Testis (tissue), 3 donors: Measurements from ENCODE around the gene PPP1R15A. TPM values are rescaled to one million over a fixed set of nuclear protein-coding genes. Genes with fewer than 3 reads are reported as not detected.
"Not testable (repeated sequence)": the region's sequence is repeated elsewhere in the genome, so short reads cannot be mapped to it uniquely, and the experiment has no call there.

Source experiments
- DNase-seq: peaks from one replicate; pipeline ENCODE4 v3.0.0-alpha.2; 2019
- H3K27ac ChIP-seq, 2 donors: fragments of 200-600 bp; sonication (generic); one replicate each; pipeline ENCODE4 v1.5.1; 2019
- H3K27me3 ChIP-seq: fragments of 200-600 bp; sonication (generic); one replicate; pipeline ENCODE4 v1.5.1; 2019
- H3K36me3 ChIP-seq: fragments of 200-600 bp; sonication (generic); one replicate; pipeline ENCODE4 v1.5.1; 2017; ENCODE audit warnings: low read depth; ENCODE audit errors: missing control alignments
- H3K4me1 ChIP-seq: fragments of 200-600 bp; sonication (generic); one replicate; pipeline ENCODE4 v1.5.1; 2019
- H3K4me3 ChIP-seq, 2 donors: fragments of 200-600 bp; sonication (generic); one replicate each; pipeline ENCODE4 v1.5.1; 2017 to 2019
- H3K9me3 ChIP-seq: fragments of 200-600 bp; sonication (generic); one replicate; pipeline ENCODE4 v1.5.1; 2017
- CTCF ChIP-seq, 3 experiments: fragments of 450-650 bp in 2 of 3; fragments of 200-600 bp in 1 of 3; sonication (generic) in 1 of 3; IDR thresholded peaks; one replicate each; pipeline ENCODE4 v1.5.1; 2016 to 2019; ENCODE audit warnings: antibody characterized with exemption in 3 of 3, mild to moderate bottlenecking in 2 of 3, moderate library complexity in 1 of 3
- POLR2A ChIP-seq: fragments of 450-650 bp; IDR thresholded peaks from one replicate; pipeline ENCODE4 v1.6.1; 2017; ENCODE audit warnings: antibody characterized with exemption, mild to moderate bottlenecking, moderate library complexity
- WGBS, 2 donors: methylation state at CpG; one replicate each; pipeline ENCODE4 v1.1.5; 2018; 5-methylcytosine and 5-hydroxymethylcytosine counted together
- intact Hi-C: fragments of 100-400 bp; cut with DNase I; formaldehyde crosslinking; loops from one replicate; pipeline ENCODE4 v1.15.1; 2023; ENCODE audit warnings: low total_unique reads
- polyA plus RNA-seq: library from polyadenylated mRNA; stranded (reverse); fragments of 350-450 nt; fragmentation: Illumina TruSeq; extraction: RNeasy Lipid Tissue Mini Kit (QIAGEN cat#74804); gene quantifications from one replicate; pipeline ENCODE4 v1.2.3, GENCODE V29; 2014; ENCODE audit warnings: low read depth, low replicate concordance; ENCODE audit not compliant: insufficient read depth
- total RNA-seq, 2 donors: library from RNA; depleted of rRNA; stranded (reverse); fragments of >200 nt; gene quantifications; one replicate each; pipeline ENCODE4 v1.2.3, GENCODE V29; 2016

PPP1R15A gene
- total and polyA plus RNA-seq, 3 donors from 2014 or later, result 37.2 to 48.3 (median 40.9) TPM

DNA sequence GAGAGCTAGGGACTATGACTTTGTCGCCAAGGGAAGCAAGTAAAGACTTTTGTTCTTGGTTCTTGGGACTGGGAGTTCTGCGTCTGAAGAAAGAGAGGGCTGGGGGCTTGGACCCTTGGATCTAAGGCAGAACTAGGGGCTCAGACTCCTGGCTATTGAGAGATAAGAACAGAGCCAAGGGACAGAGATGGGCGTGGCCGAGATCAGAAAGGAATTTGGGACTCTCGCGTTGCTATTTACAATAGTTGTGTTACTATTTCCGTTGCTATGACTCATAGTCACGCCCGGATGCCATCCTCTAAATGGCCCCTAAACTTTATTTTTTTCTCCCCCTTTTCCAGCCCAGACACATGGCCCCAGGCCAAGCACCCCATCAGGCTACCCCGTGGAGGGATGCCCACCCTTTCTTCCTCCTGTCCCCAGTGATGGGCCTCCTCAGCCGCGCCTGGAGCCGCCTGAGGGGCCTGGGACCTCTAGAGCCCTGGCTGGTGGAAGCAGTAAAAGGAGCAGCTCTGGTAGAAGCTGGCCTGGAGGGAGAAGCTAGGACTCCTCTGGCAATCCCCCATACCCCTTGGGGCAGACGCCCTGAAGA is 759 bp downstream of the PPP1R15A start:
- peaks cover 32% of the 10 kb centered on the region for H3K4me1 ChIP-seq
- intact Hi-C loops, result no loop called here

GRCh38 chr19:48873476-48874302 is 1.5 kb downstream of the PPP1R15A start:
- Histone ChIP-seq H3K4me1 (peaks cover 27% of the 10 kb centered on the region), H3K27me3 (no peaks in the 10 kb centered on the region), H3K4me3 (peak overlapping the region; percentile 98 to 100), H3K36me3 (no peaks in the 10 kb centered on the region), H3K27ac (peak overlapping the region; percentile 100), H3K9me3 (no peaks in the 10 kb centered on the region)
- WGBS, 2 donors, result 33 to 52% methylated on average over 14 of the region's 14 CpGs
- TF ChIP-seq POLR2A (no peak), CTCF (IDR thresholded peaks at IDR 0.05) (no peak)
- intact Hi-C loops, result no loop called here
- DNase-seq, result peak; percentile 72

More for the DNA sequence above, 759 bp downstream of the PPP1R15A start:
- Histone ChIP-seq H3K27ac (peak overlapping the region; percentile 100), H3K9me3 (no peaks in the 10 kb centered on the region), H3K36me3 (no peaks in the 10 kb centered on the region), H3K4me3 (peak overlapping the region; percentile 98 to 100), H3K27me3 (no peaks in the 10 kb centered on the region)
- 2 to 10% methylated on average over 13 to 14 of the region's 14 CpGs for WGBS, 2 donors
- peak; percentile 94 for DNase-seq
- no peak for TF ChIP-seq POLR2A
- TF ChIP-seq CTCF (IDR thresholded peaks at IDR 0.05), result no peak

GRCh38 chr19:48874303-48875135 is 2.3 kb downstream of the PPP1R15A start:
- no peak for DNase-seq
- no peaks in the 10 kb centered on the region for H3K36me3 ChIP-seq
- intact Hi-C loops, result no loop called here
- peaks cover 27% of the 10 kb centered on the region for H3K4me1 ChIP-seq
- H3K27ac ChIP-seq, result peak overlapping the region; percentile 100
- H3K9me3 ChIP-seq, result no peaks in the 10 kb centered on the region
- no peak for TF ChIP-seq CTCF (IDR thresholded peaks at IDR 0.05)
- peak overlapping the region; percentile 98 to 100 for H3K4me3 ChIP-seq
- WGBS, 2 donors, result 33 to 40% methylated on average over 17 of the region's 17 CpGs
- H3K27me3 ChIP-seq, result no peaks in the 10 kb centered on the region

- Histone ChIP-seq H3K27ac (peak overlapping the region; percentile 100), H3K4me1 (peaks cover 27% of the 10 kb centered on the region)
- 75 to 76% methylated on average over 30 of the region's 30 CpGs for WGBS, 2 donors
- intact Hi-C loops, H3K27me3 ChIP-seq, H3K9me3 ChIP-seq, H3K4me3 ChIP-seq, DNase-seq, H3K36me3 ChIP-seq: not testable (repeated sequence)
These were observed 4.1 kb downstream of the PPP1R15A start for GRCh38 chr19:48876043-48876981.
